ENCODE measurements around the gene DMXL2.

The DMXL2 gene

DNA sequence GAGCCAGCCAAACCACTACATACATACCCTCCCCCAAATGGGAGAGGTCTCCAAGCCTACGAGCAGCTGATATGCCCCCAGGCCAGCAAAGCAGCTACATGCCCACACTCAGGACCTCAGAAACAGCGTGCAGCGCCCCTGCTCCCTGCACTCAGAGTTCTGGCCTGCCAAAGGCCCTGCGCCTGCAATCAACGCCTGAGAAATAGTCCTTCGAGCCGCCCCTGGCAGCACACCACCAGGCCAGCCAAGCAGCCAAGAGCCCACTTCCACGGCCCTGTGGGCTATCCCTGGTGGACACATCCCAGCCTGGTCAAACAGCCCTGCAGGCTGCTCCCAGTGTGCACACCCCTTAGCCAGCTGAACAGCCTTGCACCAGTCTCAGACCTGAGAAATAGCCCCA is 139.1 kb downstream of the DMXL2 start:
- TF ChIP-seq ZNF19 (tag by site-specific recombination; IDR thresholded peaks at IDR 0.05; ENCODE audit: low read depth) (no peak), SALL2 (tag by site-specific recombination; IDR thresholded peaks at IDR 0.05; ENCODE audit: borderline replicate concordance) (no peak), ZBTB1 (tag by site-specific recombination; IDR thresholded peaks at IDR 0.05) (no peak), ZNF654 (tag by site-specific recombination; IDR thresholded peaks at IDR 0.05; ENCODE audit: low read depth) (no peak), TRIM28 (IDR thresholded peaks at IDR 0.05; ENCODE audit: borderline replicate concordance, low read length) (no peak), ZNF558 (tag by site-specific recombination; IDR thresholded peaks at IDR 0.05) (no peak), ZSCAN23 (tag by site-specific recombination; IDR thresholded peaks at IDR 0.05) (no peak)
- TF ChIP-seq, protein P1, sequence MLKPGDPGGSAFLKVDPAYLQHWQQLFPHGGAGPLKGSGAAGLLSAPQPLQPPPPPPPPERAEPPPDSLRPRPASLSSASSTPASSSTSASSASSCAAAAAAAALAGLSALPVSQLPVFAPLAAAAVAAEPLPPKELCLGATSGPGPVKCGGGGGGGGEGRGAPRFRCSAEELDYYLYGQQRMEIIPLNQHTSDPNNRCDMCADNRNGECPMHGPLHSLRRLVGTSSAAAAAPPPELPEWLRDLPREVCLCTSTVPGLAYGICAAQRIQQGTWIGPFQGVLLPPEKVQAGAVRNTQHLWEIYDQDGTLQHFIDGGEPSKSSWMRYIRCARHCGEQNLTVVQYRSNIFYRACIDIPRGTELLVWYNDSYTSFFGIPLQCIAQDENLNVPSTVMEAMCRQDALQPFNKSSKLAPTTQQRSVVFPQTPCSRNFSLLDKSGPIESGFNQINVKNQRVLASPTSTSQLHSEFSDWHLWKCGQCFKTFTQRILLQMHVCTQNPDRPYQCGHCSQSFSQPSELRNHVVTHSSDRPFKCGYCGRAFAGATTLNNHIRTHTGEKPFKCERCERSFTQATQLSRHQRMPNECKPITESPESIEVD (tag by site-specific recombination; IDR thresholded peaks at IDR 0.05) = no peak
- Histone ChIP-seq H3K4me1 (ENCODE audit: control insufficient read depth, insufficient read depth, low read length) (no peaks in the 10 kb centered on the region), H3K27ac (ENCODE audit: extremely low read depth, low read depth, low read length) (no peak overlapping the region), H3K36me3 (ENCODE audit: control insufficient read depth in 2 of 2, insufficient read depth in 1 of 2, low read length in 2 of 2) (peaks cover 0 to 20% of the 10 kb centered on the region in 2 experiments; a peak in 1 of 3 replicates), H3K4me3 (ENCODE audit: low read depth, low read length) (no peak overlapping the region), H3K9me3 (ENCODE audit: control insufficient read depth, insufficient read depth, low read depth, low read length) (no peaks in the 10 kb centered on the region)
- POLR2A ChIA-PET = no interaction called here
- CTCF ChIA-PET = no interaction called here

DNA sequence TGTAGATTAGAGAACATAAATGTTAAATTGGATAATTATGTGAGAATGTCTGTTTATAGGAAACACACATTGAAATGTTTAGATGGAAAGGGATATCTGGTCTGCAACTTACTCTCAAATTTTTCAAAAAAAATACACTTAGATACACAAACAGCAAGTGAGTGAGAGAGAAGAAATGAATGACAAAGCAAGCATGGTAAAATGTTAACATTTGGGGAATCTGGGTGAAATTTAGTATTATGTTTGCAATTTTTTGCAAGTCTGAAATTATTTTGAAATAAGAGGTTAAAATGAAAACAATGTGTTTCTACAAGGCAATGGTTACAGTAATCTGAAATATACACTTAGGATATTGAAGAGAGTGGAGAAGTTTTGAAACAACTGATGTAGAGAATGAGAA is 146.8 kb downstream of the DMXL2 start:
- no peaks in the 10 kb centered on the region for H3K4me1 ChIP-seq (ENCODE audit: control insufficient read depth, insufficient read depth, low read length)
- H3K9me3 ChIP-seq (ENCODE audit: control insufficient read depth, insufficient read depth, low read depth, low read length) = no peaks in the 10 kb centered on the region
- no peak for TF ChIP-seq ZNF555 (tag by site-specific recombination; conservative IDR thresholded peaks at IDR 0.05)
- TF ChIP-seq SP2 (tag by site-specific recombination; IDR thresholded peaks at IDR 0.05) = no peak
- TF ChIP-seq ZNF394 (tag by site-specific recombination; IDR thresholded peaks at IDR 0.05; ENCODE audit: borderline replicate concordance) = no peak
- TF ChIP-seq ZNF501 (tag by site-specific recombination; IDR thresholded peaks at IDR 0.05) = no peak
- no peak for TF ChIP-seq HOXC10 (CRISPR knock-in tag; IDR thresholded peaks at IDR 0.05)
- TF ChIP-seq ZFP41 (tag by site-specific recombination; IDR thresholded peaks at IDR 0.05; ENCODE audit: borderline replicate concordance) = no peak
- no peak for TF ChIP-seq YY1 (tag by site-specific recombination; IDR thresholded peaks at IDR 0.05)
- no peak for TF ChIP-seq ZNF23 (tag by site-specific recombination; IDR thresholded peaks at IDR 0.05; ENCODE audit: borderline replicate concordance)
- TF ChIP-seq GFI1B (tag by site-specific recombination; IDR thresholded peaks at IDR 0.05) = no peak
- TF ChIP-seq SCRT2 (tag by site-specific recombination; IDR thresholded peaks at IDR 0.05) = no peak
- no peak for TF ChIP-seq HOXD13 (CRISPR knock-in tag; IDR thresholded peaks at IDR 0.05; ENCODE audit: borderline replicate concordance)
- no peak for TF ChIP-seq ZNF404 (tag by site-specific recombination; IDR thresholded peaks at IDR 0.05)
- no peak for TF ChIP-seq PRDM1 (tag by site-specific recombination; IDR thresholded peaks at IDR 0.05)
- no peak for TF ChIP-seq ZNF830 (tag by site-specific recombination; IDR thresholded peaks at IDR 0.05; ENCODE audit: low read depth)
- TF ChIP-seq ZNF138 (tag by site-specific recombination; IDR thresholded peaks at IDR 0.05; ENCODE audit: borderline replicate concordance) = no peak
- ChIA-PET CTCF (interaction anchor here (0.7 kb wide), 1 partner anchor 11 kb away, joined by 4 read pairs; no protein-coding TSS in a partner anchor), POLR2A (no interaction called here)
- no peak overlapping the region for H3K27ac ChIP-seq (ENCODE audit: extremely low read depth, low read depth, low read length)
- peaks cover 0 to 12% of the 10 kb centered on the region in 2 experiments; a peak in 2 of 3 replicates for H3K36me3 ChIP-seq (ENCODE audit: control insufficient read depth in 2 of 2, insufficient read depth in 1 of 2, low read length in 2 of 2)
- no peak overlapping the region for H3K4me3 ChIP-seq (ENCODE audit: low read depth, low read length)

DNA sequence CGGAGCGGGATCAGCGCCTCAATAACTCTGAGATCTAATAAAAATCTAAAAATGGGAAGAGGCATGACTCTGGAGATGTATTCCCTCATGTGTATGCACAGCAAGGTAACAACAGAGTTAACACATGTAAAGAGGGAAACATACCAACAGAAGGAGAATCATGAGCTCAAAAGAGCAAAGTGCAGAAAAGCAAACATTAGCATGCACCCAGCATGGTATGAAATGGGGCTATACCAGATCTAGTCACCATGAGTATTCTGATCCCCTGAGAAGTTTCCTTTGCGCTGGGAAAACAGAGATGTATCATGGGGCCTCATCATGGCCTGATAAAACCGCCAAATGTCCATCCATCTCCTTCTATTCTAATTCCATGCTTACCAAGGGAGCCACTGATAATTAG is 152.1 kb downstream of the DMXL2 start:
- peaks cover 0 to 16% of the 10 kb centered on the region in 2 experiments; a peak in 2 of 3 replicates for H3K36me3 ChIP-seq (ENCODE audit: control insufficient read depth in 2 of 2, insufficient read depth in 1 of 2, low read length in 2 of 2)
- ChIA-PET CTCF (interaction anchor here (0.6 kb wide), 1 partner anchor 276 kb away, joined by 4 read pairs; no protein-coding TSS in a partner anchor), POLR2A (no interaction called here)
- no peaks in the 10 kb centered on the region for H3K4me1 ChIP-seq (ENCODE audit: control insufficient read depth, insufficient read depth, low read length)
- no peak overlapping the region for H3K4me3 ChIP-seq (ENCODE audit: low read depth, low read length)
- no peaks in the 10 kb centered on the region for H3K9me3 ChIP-seq (ENCODE audit: control insufficient read depth, insufficient read depth, low read depth, low read length)
- no peak overlapping the region for H3K27ac ChIP-seq (ENCODE audit: extremely low read depth, low read depth, low read length)
- TF ChIP-seq BCL11B (tag by site-specific recombination; IDR thresholded peaks at IDR 0.05; ENCODE audit: low read depth) = no peak
- no peak for TF ChIP-seq ZNF132 (tag by site-specific recombination; IDR thresholded peaks at IDR 0.05; ENCODE audit: borderline replicate concordance)
- no peak for TF ChIP-seq ZNF548 (tag by site-specific recombination; IDR thresholded peaks at IDR 0.05)
- TF ChIP-seq ZNF658 (tag by site-specific recombination; IDR thresholded peaks at IDR 0.05) = no peak
- TF ChIP-seq, protein P2, sequence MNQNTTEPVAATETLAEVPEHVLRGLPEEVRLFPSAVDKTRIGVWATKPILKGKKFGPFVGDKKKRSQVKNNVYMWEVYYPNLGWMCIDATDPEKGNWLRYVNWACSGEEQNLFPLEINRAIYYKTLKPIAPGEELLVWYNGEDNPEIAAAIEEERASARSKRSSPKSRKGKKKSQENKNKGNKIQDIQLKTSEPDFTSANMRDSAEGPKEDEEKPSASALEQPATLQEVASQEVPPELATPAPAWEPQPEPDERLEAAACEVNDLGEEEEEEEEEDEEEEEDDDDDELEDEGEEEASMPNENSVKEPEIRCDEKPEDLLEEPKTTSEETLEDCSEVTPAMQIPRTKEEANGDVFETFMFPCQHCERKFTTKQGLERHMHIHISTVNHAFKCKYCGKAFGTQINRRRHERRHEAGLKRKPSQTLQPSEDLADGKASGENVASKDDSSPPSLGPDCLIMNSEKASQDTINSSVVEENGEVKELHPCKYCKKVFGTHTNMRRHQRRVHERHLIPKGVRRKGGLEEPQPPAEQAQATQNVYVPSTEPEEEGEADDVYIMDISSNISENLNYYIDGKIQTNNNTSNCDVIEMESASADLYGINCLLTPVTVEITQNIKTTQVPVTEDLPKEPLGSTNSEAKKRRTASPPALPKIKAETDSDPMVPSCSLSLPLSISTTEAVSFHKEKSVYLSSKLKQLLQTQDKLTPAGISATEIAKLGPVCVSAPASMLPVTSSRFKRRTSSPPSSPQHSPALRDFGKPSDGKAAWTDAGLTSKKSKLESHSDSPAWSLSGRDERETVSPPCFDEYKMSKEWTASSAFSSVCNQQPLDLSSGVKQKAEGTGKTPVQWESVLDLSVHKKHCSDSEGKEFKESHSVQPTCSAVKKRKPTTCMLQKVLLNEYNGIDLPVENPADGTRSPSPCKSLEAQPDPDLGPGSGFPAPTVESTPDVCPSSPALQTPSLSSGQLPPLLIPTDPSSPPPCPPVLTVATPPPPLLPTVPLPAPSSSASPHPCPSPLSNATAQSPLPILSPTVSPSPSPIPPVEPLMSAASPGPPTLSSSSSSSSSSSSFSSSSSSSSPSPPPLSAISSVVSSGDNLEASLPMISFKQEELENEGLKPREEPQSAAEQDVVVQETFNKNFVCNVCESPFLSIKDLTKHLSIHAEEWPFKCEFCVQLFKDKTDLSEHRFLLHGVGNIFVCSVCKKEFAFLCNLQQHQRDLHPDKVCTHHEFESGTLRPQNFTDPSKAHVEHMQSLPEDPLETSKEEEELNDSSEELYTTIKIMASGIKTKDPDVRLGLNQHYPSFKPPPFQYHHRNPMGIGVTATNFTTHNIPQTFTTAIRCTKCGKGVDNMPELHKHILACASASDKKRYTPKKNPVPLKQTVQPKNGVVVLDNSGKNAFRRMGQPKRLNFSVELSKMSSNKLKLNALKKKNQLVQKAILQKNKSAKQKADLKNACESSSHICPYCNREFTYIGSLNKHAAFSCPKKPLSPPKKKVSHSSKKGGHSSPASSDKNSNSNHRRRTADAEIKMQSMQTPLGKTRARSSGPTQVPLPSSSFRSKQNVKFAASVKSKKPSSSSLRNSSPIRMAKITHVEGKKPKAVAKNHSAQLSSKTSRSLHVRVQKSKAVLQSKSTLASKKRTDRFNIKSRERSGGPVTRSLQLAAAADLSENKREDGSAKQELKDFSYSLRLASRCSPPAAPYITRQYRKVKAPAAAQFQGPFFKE (tag by site-specific recombination; IDR thresholded peaks at IDR 0.05; ENCODE audit: borderline replicate concordance) = no peak
